GM18507 (cell line): ENCODE data around the gene ARL8A.
A peak's percentile ranks its signal among the peaks of the same experiment; 100 is the strongest.
"Not testable (repeated sequence)": the region's sequence is repeated elsewhere in the genome, so short reads cannot be mapped to it uniquely, and the experiment has no call there.

Experiments used
- DNase-seq: peaks from one replicate; pipeline ENCODE4 v3.0.0; 2011; ENCODE audit warnings: low read depth; ENCODE audit not compliant: insufficient read length; ENCODE audit errors: extremely low spot score
- FAIRE-seq: peaks from 2 replicates; lab custom pipeline; 2011; peaks lifted over from hg19 to GRCh38; lab: Jason Lieb, UNC

Gene ARL8A

GRCh38 chr1:202176949-202177927, 32.7 kb upstream of the ARL8A start:
- no peak for FAIRE-seq
- no peak for DNase-seq

- FAIRE-seq: no peak
- no peak for DNase-seq
Measured at GRCh38 chr1:202173993-202174392, 29.5 kb upstream of the ARL8A start.

- DNase-seq (no peak), FAIRE-seq (no peak)
Measured at GRCh38 chr1:202172015-202172355, 27.4 kb upstream of the ARL8A start.

- FAIRE-seq: no peak
- no peak for DNase-seq
Measured at GRCh38 chr1:202171292-202172014, 26.9 kb upstream of the ARL8A start.

GRCh38 chr1:202170726-202171125, 26.2 kb upstream of the ARL8A start:
- DNase-seq (no peak), FAIRE-seq (no peak)

GRCh38 chr1:202168861-202169260, 24.3 kb upstream of the ARL8A start:
- FAIRE-seq: no peak
- no peak for DNase-seq

- DNase-seq: no peak
Measured at GRCh38 chr1:202167708-202168415, 23.3 kb upstream of the ARL8A start.

GRCh38 chr1:202167054-202167453, 22.5 kb upstream of the ARL8A start:
- not testable (repeated sequence) for FAIRE-seq, DNase-seq

More at GRCh38 chr1:202167708-202168415, 23.3 kb upstream of the ARL8A start:
- FAIRE-seq: no peak

- DNase-seq (no peak), FAIRE-seq (no peak)
Measured at GRCh38 chr1:202165942-202166843, 21.7 kb upstream of the ARL8A start.

- FAIRE-seq: no peak
- DNase-seq: no peak
Measured at GRCh38 chr1:202165267-202165941, 20.9 kb upstream of the ARL8A start.

- FAIRE-seq: peak; percentile 89
Measured at GRCh38 chr1:202164271-202165037, 19.9 kb upstream of the ARL8A start.

GRCh38 chr1:202163281-202164270, 19.0 kb upstream of the ARL8A start:
- DNase-seq: no peak
- no peak for FAIRE-seq

More at GRCh38 chr1:202164271-202165037, 19.9 kb upstream of the ARL8A start:
- peak; percentile 69 for DNase-seq

GRCh38 chr1:202162418-202163280, 18.1 kb upstream of the ARL8A start:
- FAIRE-seq (peak; percentile 55), DNase-seq (no peak)

GRCh38 chr1:202162047-202162417, 17.5 kb upstream of the ARL8A start:
- no peak for DNase-seq
- peak; percentile 21 for FAIRE-seq

GRCh38 chr1:202161151-202162046, 16.9 kb upstream of the ARL8A start:
- DNase-seq (no peak), FAIRE-seq (no peak)
